Stimulated activated naive CD8-positive, alpha-beta T cell treated with anti-CD3 and anti-CD28 coated beads, Interleukin-15, amount 100 ng/mL, for 72 hours (primary cell): ENCODE measurements around the gene C22orf42.
A peak's percentile ranks its signal among the peaks of the same experiment; 100 is the strongest.
"Not testable (repeated sequence)": the region's sequence is repeated elsewhere in the genome, so short reads cannot be mapped to it uniquely, and the experiment has no call there.

Source experiments
- ATAC-seq: fragments of 150-1000 bp; cut with Tn5 transposase; 2 replicates; pipeline ENCODE4 v1.10.0; 2021; ENCODE audit warnings: mild to moderate bottlenecking, moderate library complexity
- DNase-seq, 2 donors: peaks; one replicate each; pipeline ENCODE4 v3.0.0; 2021 to 2022
- H3K27ac Mint-ChIP-seq, 2 donors: one replicate each; pipeline ENCODE4 v1.8.0; 2022; ENCODE audit warnings: mild to moderate bottlenecking in 2 of 2, mixed read lengths in 2 of 2, moderate library complexity in 2 of 2
- H3K27me3 Mint-ChIP-seq: one replicate; pipeline ENCODE4 v1.8.0; 2022; ENCODE audit warnings: mixed read lengths
- H3K4me1 Mint-ChIP-seq: one replicate; pipeline ENCODE4 v1.8.0; 2022; ENCODE audit warnings: mild to moderate bottlenecking, mixed read lengths
- H3K4me3 Mint-ChIP-seq, 2 donors: one replicate each; pipeline ENCODE4 v1.8.0; 2022; ENCODE audit warnings: mild to moderate bottlenecking in 2 of 2, mixed read lengths in 2 of 2, moderate library complexity in 1 of 2
- H3K9me3 Mint-ChIP-seq, 2 donors: one replicate each; pipeline ENCODE4 v1.8.0; 2022; ENCODE audit warnings: mixed read lengths in 2 of 2

Gene C22orf42

DNA sequence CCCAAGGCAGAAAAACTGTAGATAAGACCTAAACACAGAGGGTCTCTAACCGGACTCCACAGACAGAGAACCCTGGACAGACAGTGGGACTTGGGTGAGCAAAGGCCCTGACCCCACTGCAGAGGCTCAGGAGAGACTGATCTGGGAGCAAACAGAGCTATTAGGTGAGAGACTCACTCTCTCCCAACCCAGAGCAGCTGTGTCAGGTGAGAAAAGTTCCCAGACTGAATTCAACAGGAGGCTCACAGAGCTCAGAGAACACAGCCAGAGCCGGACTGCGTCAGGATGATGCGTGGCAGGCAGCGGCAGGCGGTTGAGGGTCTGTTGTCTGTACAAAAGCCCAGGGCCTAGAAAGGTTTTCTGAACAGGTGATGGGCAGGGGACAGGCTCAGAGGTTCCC, 40.2 kb upstream of the C22orf42 start:
- DNase-seq = no peak
- Mint-ChIP-seq H3K27me3 (peaks cover 34% of the 10 kb centered on the region), H3K9me3 (no peaks in the 10 kb centered on the region), H3K4me3 (no peak overlapping the region), H3K4me1 (peaks cover 21% of the 10 kb centered on the region), H3K27ac (no peak overlapping the region)
- no peak for ATAC-seq

GRCh38 chr22:32197553-32198226, 38.6 kb upstream of the C22orf42 start:
- H3K4me1 Mint-ChIP-seq = peaks cover 12% of the 10 kb centered on the region
- H3K27ac Mint-ChIP-seq, H3K4me3 Mint-ChIP-seq, DNase-seq, ATAC-seq, H3K9me3 Mint-ChIP-seq: not testable (repeated sequence)
- H3K27me3 Mint-ChIP-seq = peaks cover 17% of the 10 kb centered on the region

- not testable (repeated sequence) for ATAC-seq, H3K27me3 Mint-ChIP-seq, H3K4me1 Mint-ChIP-seq
These were observed 36.8 kb upstream of the C22orf42 start for GRCh38 chr22:32195900-32196299.

DNA sequence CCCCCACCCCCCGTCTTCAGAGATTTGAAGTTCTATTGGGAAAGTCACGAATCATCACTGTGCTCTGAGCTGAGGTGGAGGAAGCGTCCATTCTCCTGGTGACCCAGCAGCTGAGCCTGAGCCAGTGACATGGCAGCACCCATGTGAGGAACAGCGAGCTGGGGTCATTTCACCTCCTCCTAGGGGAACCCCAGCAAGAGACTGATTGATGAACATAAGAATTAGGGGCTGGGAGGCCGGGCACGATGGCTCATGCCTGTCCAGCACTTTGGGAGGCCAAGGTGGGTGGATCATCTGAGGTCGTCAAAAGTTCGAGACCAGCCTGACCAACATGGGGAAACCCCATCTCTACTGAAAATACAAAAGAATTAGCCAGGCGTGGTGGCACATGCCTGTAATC, 34.2 kb upstream of the C22orf42 start:
- not testable (repeated sequence) for H3K27me3 Mint-ChIP-seq, H3K4me3 Mint-ChIP-seq, ATAC-seq, DNase-seq, H3K9me3 Mint-ChIP-seq, H3K4me1 Mint-ChIP-seq, H3K27ac Mint-ChIP-seq

More at GRCh38 chr22:32195900-32196299, 36.8 kb upstream of the C22orf42 start:
- DNase-seq, H3K4me3 Mint-ChIP-seq, H3K27ac Mint-ChIP-seq, H3K9me3 Mint-ChIP-seq: not testable (repeated sequence)

DNA sequence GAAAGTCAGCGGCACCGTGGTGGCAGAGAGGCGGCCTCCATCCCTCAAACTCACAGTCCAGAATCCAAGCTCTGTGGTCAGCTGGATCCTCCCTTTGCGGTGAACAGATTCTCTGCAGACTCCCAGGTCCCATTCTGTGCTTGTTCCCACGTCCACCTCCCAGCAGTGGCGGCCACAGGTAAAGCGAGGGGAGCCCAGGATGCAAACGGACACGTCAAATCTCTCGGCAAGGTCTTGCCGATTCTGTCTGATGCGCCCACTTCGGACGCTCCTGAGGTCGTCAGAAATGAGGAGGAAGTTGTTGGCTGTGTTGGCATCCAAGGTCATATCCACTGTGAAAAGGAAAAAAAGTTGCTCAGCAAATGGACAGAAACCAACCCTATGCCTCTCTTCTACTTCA, 31.9 kb upstream of the C22orf42 start:
- not testable (repeated sequence) for ATAC-seq, H3K27me3 Mint-ChIP-seq, DNase-seq, H3K27ac Mint-ChIP-seq, H3K4me1 Mint-ChIP-seq, H3K9me3 Mint-ChIP-seq, H3K4me3 Mint-ChIP-seq

- DNase-seq (no peak), ATAC-seq (no peak)
- Mint-ChIP-seq H3K27ac (no peak overlapping the region), H3K9me3 (no peaks in the 10 kb centered on the region), H3K4me3 (no peak overlapping the region), H3K27me3 (no peaks in the 10 kb centered on the region), H3K4me1 (no peaks in the 10 kb centered on the region)
These were observed 26.7 kb upstream of the C22orf42 start for GRCh38 chr22:32185821-32186220.

DNA sequence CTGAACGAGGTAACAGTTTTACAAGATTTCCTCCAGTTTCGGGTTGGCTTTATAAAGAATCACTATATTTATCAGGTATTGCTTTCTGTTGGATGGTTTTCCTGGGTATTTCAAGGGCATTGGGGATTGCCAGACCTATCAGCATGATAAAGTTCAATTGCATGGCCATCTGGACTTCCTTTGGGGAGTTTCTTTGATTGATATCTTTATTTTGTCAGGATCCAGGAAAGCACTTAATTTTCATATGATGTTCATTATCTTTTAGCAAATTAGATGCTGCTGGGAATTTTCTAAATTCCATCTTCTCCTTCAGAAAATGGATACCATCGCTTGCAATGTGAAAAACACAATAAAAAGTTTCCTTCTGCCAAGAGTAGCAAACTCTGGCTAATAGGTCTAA, 24.5 kb upstream of the C22orf42 start:
- Mint-ChIP-seq H3K4me3 (no peak overlapping the region), H3K4me1 (no peaks in the 10 kb centered on the region), H3K9me3 (no peaks in the 10 kb centered on the region), H3K27ac (no peak overlapping the region), H3K27me3 (peaks cover 4% of the 10 kb centered on the region)
- DNase-seq (no peak), ATAC-seq (no peak)

- Mint-ChIP-seq H3K4me1 (no peaks in the 10 kb centered on the region), H3K27ac (no peak overlapping the region), H3K27me3 (peaks cover 25% of the 10 kb centered on the region), H3K9me3 (no peaks in the 10 kb centered on the region), H3K4me3 (no peak overlapping the region)
- ATAC-seq (no peak), DNase-seq (no peak)
These were observed 21.9 kb upstream of the C22orf42 start for GRCh38 chr22:32181043-32181442.

- no peak for DNase-seq
- H3K27ac Mint-ChIP-seq = no peak overlapping the region
These were observed 18.2 kb upstream of the C22orf42 start for GRCh38 chr22:32177221-32177765.

GRCh38 chr22:32175683-32176644, 16.9 kb upstream of the C22orf42 start:
- H3K27ac Mint-ChIP-seq = no peak overlapping the region
- DNase-seq (no peak), ATAC-seq (no peak)
- H3K27me3 Mint-ChIP-seq = peaks cover 52% of the 10 kb centered on the region
- H3K4me1 Mint-ChIP-seq = no peaks in the 10 kb centered on the region
- peak overlapping the region in 1 of 2 donors; percentile 59 for H3K4me3 Mint-ChIP-seq
- no peaks in the 10 kb centered on the region for H3K9me3 Mint-ChIP-seq

More at GRCh38 chr22:32177221-32177765, 18.2 kb upstream of the C22orf42 start:
- no peak for ATAC-seq
- H3K27me3 Mint-ChIP-seq = peaks cover 52% of the 10 kb centered on the region
- H3K4me1 Mint-ChIP-seq = no peaks in the 10 kb centered on the region
- no peaks in the 10 kb centered on the region for H3K9me3 Mint-ChIP-seq
- no peak overlapping the region for H3K4me3 Mint-ChIP-seq

DNA sequence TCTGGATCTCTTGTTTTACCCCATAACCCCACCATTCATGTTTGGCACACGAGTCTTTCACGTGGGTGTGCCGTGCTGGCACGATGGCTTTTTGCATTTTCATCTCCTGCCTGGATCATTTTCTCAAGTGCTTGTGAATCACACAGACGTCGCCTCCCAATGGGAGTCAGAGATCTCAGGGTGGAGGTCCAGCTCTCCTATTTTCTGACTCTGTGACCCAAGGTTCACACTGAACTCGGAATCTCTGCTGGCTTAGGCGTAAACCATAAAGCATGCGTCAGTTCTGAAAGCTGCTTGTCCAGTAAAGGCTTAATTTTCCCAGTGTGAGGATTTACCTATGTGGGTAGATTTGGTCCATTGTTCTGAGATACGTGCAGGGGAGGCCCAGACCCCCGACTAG, 16.0 kb upstream of the C22orf42 start:
- H3K9me3 Mint-ChIP-seq = no peaks in the 10 kb centered on the region
- ATAC-seq = no peak
- no peak overlapping the region for H3K4me3 Mint-ChIP-seq

DNA sequence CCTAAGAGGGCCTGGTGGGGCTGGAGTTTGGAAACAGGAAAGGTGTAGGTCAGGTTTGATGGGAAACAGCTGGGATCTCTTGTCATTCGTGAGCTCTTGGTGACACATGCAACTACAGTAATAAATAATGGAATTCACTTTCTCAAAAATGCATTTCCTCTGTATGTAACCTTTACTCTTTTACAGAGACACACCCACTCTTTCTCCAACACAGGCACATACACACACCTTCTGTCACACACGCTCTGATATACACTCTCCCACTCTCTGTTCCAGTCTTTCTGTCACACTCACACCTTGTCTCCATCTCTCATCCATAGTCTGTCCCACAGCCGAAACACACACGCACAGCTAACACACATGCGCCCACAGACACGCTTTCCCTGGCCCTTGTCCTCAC, 6.6 kb upstream of the C22orf42 start:
- ATAC-seq (no peak), DNase-seq (no peak)
- Mint-ChIP-seq H3K9me3 (no peaks in the 10 kb centered on the region), H3K27me3 (no peaks in the 10 kb centered on the region), H3K4me3 (no peak overlapping the region), H3K27ac (no peak overlapping the region), H3K4me1 (no peaks in the 10 kb centered on the region)

More for the DNA sequence above, 16.0 kb upstream of the C22orf42 start:
- H3K4me1 Mint-ChIP-seq = no peaks in the 10 kb centered on the region
- DNase-seq = no peak
- H3K27me3 Mint-ChIP-seq = peaks cover 52% of the 10 kb centered on the region
- no peak overlapping the region for H3K27ac Mint-ChIP-seq

DNA sequence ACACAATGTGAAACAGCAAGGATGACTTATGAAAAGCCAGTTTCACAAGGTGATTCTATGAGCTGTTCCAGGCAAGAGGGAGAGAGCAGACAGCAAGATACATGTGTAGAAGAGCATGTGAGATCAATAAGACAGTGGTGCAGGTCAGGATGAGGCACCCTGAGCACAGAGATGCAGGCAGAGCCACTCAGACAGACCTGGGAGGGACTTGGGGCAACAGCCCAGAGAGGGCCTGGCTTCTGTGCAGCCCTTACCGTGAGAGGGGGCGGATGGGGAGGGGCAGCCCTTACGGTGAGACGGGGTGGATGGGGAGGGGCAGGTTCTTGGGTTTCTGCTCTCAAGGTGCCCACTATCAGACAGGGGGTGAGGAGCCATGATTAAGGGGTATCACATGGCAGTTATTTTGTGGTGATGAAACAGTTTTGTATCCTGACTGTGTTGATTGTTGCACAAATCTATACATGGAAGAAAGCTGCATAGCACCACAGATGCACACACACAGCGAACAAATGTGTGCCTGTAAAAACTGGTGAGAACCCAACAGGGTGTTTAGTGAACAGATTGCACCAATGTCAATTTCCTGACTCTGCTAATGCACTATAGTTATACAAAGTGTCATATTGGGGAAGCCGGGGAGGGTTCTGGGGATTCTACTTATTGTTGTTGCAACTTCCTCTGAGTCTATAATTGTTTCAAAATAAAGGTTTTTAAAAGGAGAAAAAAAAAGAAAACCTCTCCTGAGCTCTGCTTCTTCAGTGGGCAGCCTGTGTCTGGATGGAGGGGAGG, 5.2 kb upstream of the C22orf42 start:
- Mint-ChIP-seq H3K4me3 (no peak overlapping the region), H3K27me3 (no peaks in the 10 kb centered on the region), H3K27ac (no peak overlapping the region), H3K4me1 (no peaks in the 10 kb centered on the region), H3K9me3 (no peaks in the 10 kb centered on the region)
- ATAC-seq (no peak), DNase-seq (no peak)

- DNase-seq, H3K27me3 Mint-ChIP-seq, ATAC-seq, H3K27ac Mint-ChIP-seq, H3K4me1 Mint-ChIP-seq, H3K4me3 Mint-ChIP-seq, H3K9me3 Mint-ChIP-seq: not testable (repeated sequence)
These were observed 1.3 kb upstream of the C22orf42 start for GRCh38 chr22:32160411-32160810.

DNA sequence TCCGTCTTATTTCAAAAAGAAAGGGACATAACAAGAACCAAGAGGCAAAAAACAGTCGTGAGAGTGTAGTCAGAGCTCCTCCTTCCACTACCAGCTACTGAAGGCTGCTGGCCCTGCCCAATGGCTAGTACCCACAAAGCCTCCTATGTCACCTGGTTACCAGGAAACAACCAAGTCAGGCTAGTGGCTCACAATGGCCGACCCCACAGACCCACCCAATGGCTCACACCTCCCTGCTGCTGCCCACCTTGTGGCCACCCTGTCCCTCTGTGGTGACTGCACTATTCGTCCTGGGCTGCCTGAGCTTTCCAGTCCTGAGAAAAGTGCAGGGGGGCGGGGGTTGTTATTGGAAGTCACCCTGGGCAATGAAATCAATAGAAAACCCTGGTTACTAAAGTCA, 1.5 kb downstream of the C22orf42 start:
- not testable (repeated sequence) for H3K27me3 Mint-ChIP-seq, H3K9me3 Mint-ChIP-seq, H3K27ac Mint-ChIP-seq, DNase-seq, H3K4me3 Mint-ChIP-seq, H3K4me1 Mint-ChIP-seq, ATAC-seq
